GM12878 (cell line): Measurements from ENCODE around the gene HAND1. TPM values are rescaled to one million over a fixed set of nuclear protein-coding genes. Genes with fewer than 3 reads are reported as not detected.

Source experiments
- ATAC-seq: fragments of 200-7000 bp; cut with Tn5 transposase; 3 replicates; pipeline ENCODE4 v1.9.1; 2020; ENCODE audit warnings: mild to moderate bottlenecking, moderate library complexity
- BruUV-seq: library from RNA; stranded (reverse); fragments of 400-500 nt; replicated peaks from 2 replicates; lab custom pipeline; 2021; lab: Mats Ljungman, UMichigan
- CTCF ChIA-PET: fragments of 300-600 bp; sonication (Branson Sonifier 250); formaldehyde crosslinking; extraction: SDS; loops from one replicate; lab custom pipeline; 2021; ENCODE audit warnings: inconsistent platforms; lab: Yijun Ruan, JAX
- POLR2A ChIA-PET: fragments of 350-600 bp; formaldehyde crosslinking; extraction: SDS; loops from one replicate; lab custom pipeline; 2021; ENCODE audit warnings: inconsistent platforms; lab: Charles Lee
- RAD21 ChIA-PET: fragments of 300-600 bp; sonication (Branson Sonifier 250); formaldehyde crosslinking; loops from one replicate; lab custom pipeline; 2023; ENCODE audit warnings: antibody characterized with exemption; ENCODE audit not compliant: unreplicated experiment; lab: Charles Lee
- SMC1A ChIA-PET: fragments of 300-600 bp; sonication (Branson Sonifier 250); formaldehyde crosslinking; loops from one replicate; lab custom pipeline; 2023; ENCODE audit not compliant: unreplicated experiment, uncharacterized antibody; lab: Charles Lee
- DNase-seq: peaks from one replicate; pipeline ENCODE4 v3.0.0-alpha.2; 2011; ENCODE audit warnings: low read depth, low spot score
- FAIRE-seq: peaks from 3 replicates; lab custom pipeline; 2011; peaks lifted over from hg19 to GRCh38; lab: Jason Lieb, UNC
- H2AFZ ChIP-seq: 2 replicates; pipeline ENCODE4 v1.6.0; 2011; ENCODE audit warnings: low read depth, low read length, control low read depth; ENCODE audit not compliant: control insufficient read depth
- H3K27ac ChIP-seq: 2 replicates; pipeline ENCODE4 v1.5.1; 2011; ENCODE audit warnings: control low read depth; ENCODE audit not compliant: control insufficient read depth, insufficient read depth
- H3K27me3 ChIP-seq, 2 experiments: replicated peaks in 1 of 2; 2 replicates each; pipeline versions ENCODE4 v1.6.0 to v1.6.1; 2011; ENCODE audit warnings: low read length in 1 of 2; ENCODE audit not compliant: control insufficient read depth in 2 of 2, insufficient read depth in 2 of 2
- H3K36me3 ChIP-seq, 2 experiments: 2 replicates each; pipeline ENCODE4 v1.5.1; 2011; ENCODE audit warnings: low read length in 1 of 2; ENCODE audit not compliant: control insufficient read depth in 2 of 2, insufficient read depth in 2 of 2
- H3K4me1 ChIP-seq: 2 replicates; pipeline ENCODE4 v1.6.1; 2011; ENCODE audit warnings: mild to moderate bottlenecking, low read length, moderate library complexity, mixed read lengths; ENCODE audit not compliant: control insufficient read depth, insufficient read depth
- H3K4me2 ChIP-seq: 2 replicates; pipeline ENCODE4 v1.6.0; 2011; ENCODE audit warnings: control low read depth; ENCODE audit not compliant: control insufficient read depth, insufficient read depth
- H3K4me3 ChIP-seq: fragments of 200-600 bp; sonication (generic); 2 replicates; pipeline ENCODE4 v1.5.1; 2016
- H3K79me2 ChIP-seq: 2 replicates; pipeline ENCODE4 v1.6.0; 2011; ENCODE audit warnings: low read length; ENCODE audit not compliant: control insufficient read depth, insufficient read depth
- H3K9ac ChIP-seq: 2 replicates; pipeline ENCODE4 v1.8.0; 2011; ENCODE audit warnings: low read length, control low read depth, mixed read lengths; ENCODE audit not compliant: control insufficient read depth, insufficient read depth
- H3K9me3 ChIP-seq: replicated peaks from 3 replicates; pipeline ENCODE4 v1.5.1; 2011; ENCODE audit warnings: mild to moderate bottlenecking, low read length; ENCODE audit not compliant: control insufficient read depth, insufficient read depth
- H4K20me1 ChIP-seq: 2 replicates; pipeline ENCODE4 v1.6.0; 2011; ENCODE audit not compliant: control insufficient read depth, insufficient read depth
- EZH2 ChIP-seq: IDR thresholded peaks from 2 replicates; pipeline ENCODE4 v1.6.1; 2012; ENCODE audit warnings: low read depth, mild to moderate bottlenecking, control low read depth, inconsistent platforms, low read length, borderline replicate concordance; ENCODE audit not compliant: control insufficient read depth
- WGBS: methylation state at CpG from one replicate; pipeline ENCODE4 v1.1.6; 2016; ENCODE audit warnings: low lambda C conversion rate; ENCODE audit not compliant: insufficient replicate concordance, insufficient coverage; ENCODE audit errors: missing lambda C conversion rate; 5-methylcytosine and 5-hydroxymethylcytosine counted together
- in situ Hi-C: fragments of 300-500 bp; cut with MboI; formaldehyde crosslinking; loops from 9 replicates; pipeline ENCODE4 v1.14.3; 2018; ENCODE audit warnings: mixed read lengths
- intact Hi-C: fragments of 100-400 bp; cut with micrococcal nuclease; formaldehyde crosslinking; loops from one replicate; pipeline ENCODE4 v1.14.2; 2022; ENCODE audit not compliant: unreplicated experiment
- polyA plus RNA-seq, 11 experiments: library from polyadenylated mRNA; depleted of rRNA in 4 of 11; unstranded in 6 of 11; stranded (reverse) in 5 of 11; fragments of >200 nt; fragmentation: Nextera tagmentation in 4 of 11; fragmentation: Illumina TruSeq in 1 of 11; extraction: Ambion mirVana in 4 of 11; extraction: Trizol in 1 of 11; gene quantifications; 1 replicate in 1 of 11; 2 replicates in 10 of 11; pipeline versions ENCODE4 v1.2.1 to v1.2.3, GENCODE V29; 2011 to 2016; ENCODE audit warnings: inconsistent platforms in 2 of 11, missing spikeins in 2 of 11, low read depth in 1 of 11
- total RNA-seq, 4 experiments: library from RNA; depleted of rRNA in 3 of 4; stranded (reverse); fragments of >200 nt in 3 of 4; fragmentation: Illumina TruSeq in 1 of 4; extraction: Trizol in 1 of 4; gene quantifications; 2 replicates each; pipeline versions ENCODE4 v1.2.1 to v1.2.3, GENCODE V29; 2013 to 2021
- TF ChIP-seq, protein P1 (sequence below): fragments of 450-650 bp; IDR thresholded peaks from 2 replicates; pipeline ENCODE4 v1.6.1; 2016; ENCODE audit warnings: mild to moderate bottlenecking

HAND1 gene
- total and polyA plus RNA-seq, 10 of the 15 experiments (the other 5 are each of a cell fraction or from before 2014, with no cell fraction given), result 0.06 to 0.41 (median 0.27) TPM; not detected in 4

DNA sequence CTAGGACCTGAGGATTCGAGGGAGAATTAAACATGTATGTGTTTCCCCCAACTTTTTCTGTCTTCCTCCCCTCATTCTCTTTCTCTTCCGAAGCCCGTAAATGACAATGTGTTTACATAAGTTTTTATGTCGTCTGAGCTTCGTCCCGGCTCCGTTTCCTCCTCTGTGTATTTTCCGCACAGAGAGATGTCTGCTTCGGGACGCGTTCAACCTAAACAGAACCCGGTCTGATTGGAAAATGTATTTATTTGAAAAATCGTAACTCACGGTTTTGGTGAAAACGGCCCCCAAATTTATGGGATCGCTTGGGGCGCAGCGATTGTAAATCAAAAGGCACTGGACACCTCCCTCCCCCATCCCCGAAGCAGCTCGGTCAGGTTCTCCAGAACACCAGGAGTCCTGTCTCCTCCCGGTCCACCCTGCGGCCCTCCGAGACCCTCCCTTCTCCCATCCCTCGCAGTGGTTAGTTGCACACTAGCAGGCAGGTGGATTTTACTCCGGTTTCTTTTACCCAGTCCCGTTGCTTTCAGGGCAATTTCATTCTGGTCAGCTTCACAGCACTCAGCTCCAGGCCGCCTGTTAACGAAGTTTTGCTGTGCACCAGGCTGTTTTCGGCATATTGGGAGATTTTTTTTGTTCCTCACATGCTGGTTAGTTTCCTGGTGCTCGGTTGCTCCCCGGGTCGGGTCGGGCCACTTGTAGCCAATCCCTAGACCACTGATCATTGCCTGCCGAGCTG is 5.8 kb upstream of the HAND1 start:
- ATAC-seq (no peak), DNase-seq (no peak), FAIRE-seq (no peak)
- ChIA-PET POLR2A (interaction anchor here (1.0 kb wide), 1 partner anchor 12 kb away, joined by 3 read pairs; no protein-coding TSS in a partner anchor), RAD21 (interaction anchor here (2.0 to 2.4 kb wide), 2 partner anchors 16 to 19 kb away, joined by 5 to 8 read pairs; no protein-coding TSS in a partner anchor), CTCF (interaction anchor here (0.6 to 2.3 kb wide), 5 partner anchors 11 to 37 kb away, joined by 3 to 13 read pairs (median 4); no protein-coding TSS in a partner anchor), SMC1A (interaction anchor here (1.3 to 1.8 kb wide), 3 partner anchors 13 to 18 kb away, joined by 5 to 6 read pairs (median 5); no protein-coding TSS in a partner anchor)
- Histone ChIP-seq H3K4me1 (peaks cover 28% of the 10 kb centered on the region), H3K36me3 (no peaks in the 10 kb centered on the region), H3K79me2 (no peaks in the 10 kb centered on the region), H2AFZ (no peak overlapping the region), H3K4me3 (no peak overlapping the region), H3K27ac (no peak overlapping the region), H3K27me3 (peaks cover 28 to 34% of the 10 kb centered on the region in 2 experiments), H4K20me1 (no peaks in the 10 kb centered on the region), H3K9ac (no peak overlapping the region), H3K9me3 (no peaks in the 10 kb centered on the region; the same call in none of the 3 replicates), H3K4me2 (no peak overlapping the region)
- intact Hi-C loops, result no loop called here
- no TSS peak for BruUV-seq
- in situ Hi-C loops, result no loop called here
- TF ChIP-seq, protein P1, sequence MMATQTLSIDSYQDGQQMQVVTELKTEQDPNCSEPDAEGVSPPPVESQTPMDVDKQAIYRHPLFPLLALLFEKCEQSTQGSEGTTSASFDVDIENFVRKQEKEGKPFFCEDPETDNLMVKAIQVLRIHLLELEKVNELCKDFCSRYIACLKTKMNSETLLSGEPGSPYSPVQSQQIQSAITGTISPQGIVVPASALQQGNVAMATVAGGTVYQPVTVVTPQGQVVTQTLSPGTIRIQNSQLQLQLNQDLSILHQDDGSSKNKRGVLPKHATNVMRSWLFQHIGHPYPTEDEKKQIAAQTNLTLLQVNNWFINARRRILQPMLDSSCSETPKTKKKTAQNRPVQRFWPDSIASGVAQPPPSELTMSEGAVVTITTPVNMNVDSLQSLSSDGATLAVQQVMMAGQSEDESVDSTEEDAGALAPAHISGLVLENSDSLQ, result no peak
- peak; percentile 71; the same call in 1 of the 2 replicates for TF ChIP-seq EZH2
- WGBS, result 38% methylated on average over 34 of the region's 34 CpGs
